NT2/D1 (cell line): ENCODE data around the gene R3HDM4.

Experiments
- SUZ12 ChIP-seq: IDR thresholded peaks from 2 replicates; pipeline ENCODE4 v1.6.1; 2011; ENCODE audit not compliant: insufficient read length, insufficient read depth; ENCODE audit errors: extremely low read depth
- YY1 ChIP-seq: IDR thresholded peaks from 2 replicates; pipeline ENCODE4 v1.6.1; 2011; ENCODE audit not compliant: insufficient read length, insufficient read depth

DNA sequence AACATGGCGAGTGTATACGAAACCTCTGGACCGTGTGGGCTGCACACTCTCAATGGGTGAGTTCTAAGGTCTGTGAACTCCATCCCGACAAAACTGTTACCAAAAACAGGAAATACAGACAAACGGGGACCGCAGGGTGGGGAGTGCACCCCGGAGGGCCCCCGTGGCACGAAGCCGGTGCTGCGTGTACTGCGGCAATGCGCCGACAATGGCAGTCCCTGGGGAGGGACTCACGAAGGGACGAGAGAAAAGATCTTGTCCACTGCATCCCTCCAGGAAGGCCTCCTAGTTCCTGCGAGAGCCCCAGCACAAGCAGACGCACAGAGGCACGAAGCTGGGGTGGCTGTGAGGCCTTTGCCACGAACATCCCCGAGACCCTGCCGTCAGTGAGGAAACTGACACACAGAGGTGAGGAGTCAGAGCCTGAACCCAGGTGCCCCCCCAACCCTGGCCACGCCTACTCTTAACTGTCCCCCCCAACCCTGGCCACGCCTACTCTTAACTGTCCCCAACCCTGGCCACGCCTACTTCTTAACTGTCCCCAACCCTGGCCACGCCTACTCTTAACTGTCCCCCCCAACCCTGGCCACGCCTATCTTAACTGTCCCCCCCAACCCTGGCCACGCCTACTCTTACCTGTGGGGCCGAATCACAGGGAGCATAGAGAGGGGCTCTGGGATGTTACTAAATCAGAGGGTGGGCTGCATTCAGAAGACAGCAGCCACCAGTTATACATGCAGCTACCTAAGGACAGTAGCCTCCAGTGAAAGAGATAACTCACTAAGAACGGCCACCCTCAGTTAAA, 24.2 kb downstream of the R3HDM4 start:
- TF ChIP-seq YY1 (no peak), SUZ12 (no peak)
